Right atrium auricular region (tissue), 2 donors: ENCODE results near the gene SLC9A9. TPM values are rescaled to one million over a fixed set of nuclear protein-coding genes. Genes with fewer than 3 reads are reported as not detected.

Source experiments
- DNase-seq: peaks from one replicate; pipeline ENCODE4 v3.0.0-alpha.2; 2019; ENCODE audit warnings: low spot score
- H3K27ac ChIP-seq, 2 donors: fragments of 200-600 bp; sonication (generic); 1 replicate in 1 of 2; 2 replicates in 1 of 2; pipeline ENCODE4 v1.5.1; 2016 to 2019
- H3K27me3 ChIP-seq, 2 donors: fragments of 200-600 bp; sonication (generic); one replicate each; pipeline versions ENCODE4 v1.5.1 to v1.6.0; 2017 to 2019
- H3K36me3 ChIP-seq: fragments of 200-600 bp; sonication (generic); one replicate; pipeline ENCODE4 v1.5.1; 2016
- H3K4me1 ChIP-seq, 2 donors: fragments of 200-600 bp; sonication (generic); one replicate each; pipeline versions ENCODE4 v1.5.1 to v1.6.0; 2017 to 2019
- H3K4me3 ChIP-seq, 2 donors: fragments of 200-600 bp; sonication (generic); 1 replicate in 1 of 2; 2 replicates in 1 of 2; pipeline ENCODE4 v1.5.1; 2017 to 2019; ENCODE audit warnings: mild to moderate bottlenecking in 1 of 2, moderate library complexity in 1 of 2
- H3K9me3 ChIP-seq, 2 donors: fragments of 200-600 bp; sonication (generic); one replicate each; pipeline ENCODE4 v1.5.1; 2019
- total RNA-seq, 2 donors: library from RNA; depleted of rRNA; stranded (reverse); fragments of >200 nt; gene quantifications; one replicate each; pipeline ENCODE4 v1.1.0, GENCODE V29; 2016
- TF ChIP-seq, protein P1 (sequence below), 2 donors: fragments of 200-600 bp; sonication (generic); IDR thresholded peaks; one replicate each; pipeline ENCODE4 v1.5.1; 2019; ENCODE audit warnings: antibody characterized with exemption in 2 of 2

The SLC9A9 gene
- total RNA-seq, 2 donors from 2014 or later, result 3.1 to 4.2 TPM

DNA sequence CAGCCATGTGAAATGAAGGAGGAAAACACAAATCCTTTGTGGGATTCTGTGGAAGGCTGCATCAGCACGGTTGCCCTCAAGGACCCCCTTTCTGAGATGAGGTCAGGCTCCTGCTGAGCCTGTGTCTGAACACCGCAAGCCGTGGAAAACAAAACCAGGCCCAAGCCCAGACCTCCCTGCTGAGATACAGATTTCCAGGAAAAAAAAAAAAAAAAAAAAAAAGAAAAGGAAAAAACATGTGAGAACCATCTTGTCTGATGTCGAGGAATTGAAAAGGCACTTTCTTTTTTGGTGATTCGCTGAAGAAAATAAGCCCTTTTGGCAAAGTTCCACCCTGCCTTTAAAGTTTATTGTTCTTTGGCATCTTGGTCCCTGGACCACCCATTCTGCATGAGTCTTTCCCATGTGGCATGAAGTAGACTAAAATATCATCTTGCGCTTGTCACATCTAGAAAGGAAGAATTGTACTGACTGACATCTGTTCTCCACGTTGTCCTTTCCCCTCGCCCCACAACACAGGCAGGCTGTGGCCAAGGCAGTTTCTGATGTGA, 611.1 kb downstream of the SLC9A9 start:
- H3K27ac ChIP-seq, result no peak overlapping the region
- peaks cover 0 to 7% of the 10 kb centered on the region in 2 donors for H3K9me3 ChIP-seq
- no peaks in the 10 kb centered on the region for H3K4me1 ChIP-seq
- TF ChIP-seq, protein P1, sequence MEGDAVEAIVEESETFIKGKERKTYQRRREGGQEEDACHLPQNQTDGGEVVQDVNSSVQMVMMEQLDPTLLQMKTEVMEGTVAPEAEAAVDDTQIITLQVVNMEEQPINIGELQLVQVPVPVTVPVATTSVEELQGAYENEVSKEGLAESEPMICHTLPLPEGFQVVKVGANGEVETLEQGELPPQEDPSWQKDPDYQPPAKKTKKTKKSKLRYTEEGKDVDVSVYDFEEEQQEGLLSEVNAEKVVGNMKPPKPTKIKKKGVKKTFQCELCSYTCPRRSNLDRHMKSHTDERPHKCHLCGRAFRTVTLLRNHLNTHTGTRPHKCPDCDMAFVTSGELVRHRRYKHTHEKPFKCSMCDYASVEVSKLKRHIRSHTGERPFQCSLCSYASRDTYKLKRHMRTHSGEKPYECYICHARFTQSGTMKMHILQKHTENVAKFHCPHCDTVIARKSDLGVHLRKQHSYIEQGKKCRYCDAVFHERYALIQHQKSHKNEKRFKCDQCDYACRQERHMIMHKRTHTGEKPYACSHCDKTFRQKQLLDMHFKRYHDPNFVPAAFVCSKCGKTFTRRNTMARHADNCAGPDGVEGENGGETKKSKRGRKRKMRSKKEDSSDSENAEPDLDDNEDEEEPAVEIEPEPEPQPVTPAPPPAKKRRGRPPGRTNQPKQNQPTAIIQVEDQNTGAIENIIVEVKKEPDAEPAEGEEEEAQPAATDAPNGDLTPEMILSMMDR (IDR thresholded peaks at IDR 0.05), result no peak
- no peak overlapping the region for H3K4me3 ChIP-seq
- H3K27me3 ChIP-seq, result no peaks in the 10 kb centered on the region
- H3K36me3 ChIP-seq, result no peaks in the 10 kb centered on the region
- no peak for DNase-seq

DNA sequence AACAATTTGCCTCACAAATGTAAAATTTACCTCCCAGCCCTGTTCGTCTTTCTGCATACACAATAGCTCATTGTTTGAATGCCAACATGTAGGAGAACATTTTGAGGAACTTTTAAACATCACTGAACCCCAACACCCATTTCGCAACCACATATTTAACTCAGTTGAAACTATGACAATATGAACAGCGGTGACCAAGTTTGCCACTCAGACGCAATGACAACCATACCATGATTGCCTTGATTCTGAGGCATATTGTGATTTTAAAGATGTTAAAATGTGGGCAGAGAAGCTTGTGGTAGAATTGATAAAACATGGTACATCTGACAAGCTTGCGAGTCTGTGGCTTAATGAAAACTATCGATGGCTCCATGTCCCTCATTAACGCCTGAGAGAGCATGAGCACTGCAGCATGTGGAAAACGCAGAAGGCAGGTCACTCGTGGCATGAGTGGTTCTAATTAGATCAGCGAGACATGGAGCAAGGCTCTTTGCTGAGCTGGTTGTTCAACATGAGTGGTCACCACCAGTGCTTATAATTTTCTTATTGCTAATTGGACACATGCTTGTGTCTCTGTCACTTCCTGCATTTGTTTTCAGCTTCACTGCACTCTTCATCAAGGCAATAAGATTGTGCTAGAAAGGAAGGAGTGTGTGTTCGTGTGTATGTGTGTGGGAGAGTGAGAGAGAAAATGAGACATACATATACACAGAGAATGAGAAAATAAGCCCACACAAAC, 611.9 kb downstream of the SLC9A9 start:
- no peaks in the 10 kb centered on the region for H3K27me3 ChIP-seq
- H3K4me1 ChIP-seq, result no peaks in the 10 kb centered on the region
- peaks cover 0 to 7% of the 10 kb centered on the region in 2 donors for H3K9me3 ChIP-seq
- H3K27ac ChIP-seq, result no peak overlapping the region
- TF ChIP-seq, protein P1 (IDR thresholded peaks at IDR 0.05), result no peak
- DNase-seq, result no peak
- H3K4me3 ChIP-seq, result no peak overlapping the region
- H3K36me3 ChIP-seq, result no peaks in the 10 kb centered on the region

DNA sequence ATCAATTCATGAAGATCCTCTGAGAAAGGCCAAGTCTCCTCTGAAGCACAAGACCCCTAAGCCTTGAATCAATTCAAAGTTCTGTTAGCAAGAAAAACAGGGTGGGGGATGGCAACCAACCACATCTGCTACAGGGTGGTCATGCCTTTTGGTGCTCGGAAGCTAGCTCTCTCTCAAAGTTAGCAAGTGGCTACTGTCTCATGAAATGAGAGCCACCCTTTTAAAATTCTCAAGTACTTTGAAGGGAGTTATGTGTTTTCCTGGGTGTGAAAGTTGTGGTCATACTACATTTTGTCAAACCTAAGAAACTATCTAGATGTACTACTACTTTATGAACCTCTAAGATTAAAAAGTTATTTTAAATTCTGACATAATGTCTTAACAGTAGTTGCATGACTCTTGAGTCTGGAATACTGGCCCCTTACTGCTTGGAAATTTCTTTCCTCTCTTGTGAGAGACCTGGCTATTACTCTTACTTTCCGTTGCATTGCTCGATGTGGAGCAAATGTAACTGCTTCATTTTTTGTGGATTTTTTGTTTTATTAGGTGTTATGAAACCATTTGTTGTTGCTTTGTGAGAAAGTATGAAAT, 612.6 kb downstream of the SLC9A9 start:
- no peaks in the 10 kb centered on the region for H3K4me1 ChIP-seq
- DNase-seq, result no peak
- H3K9me3 ChIP-seq, result peaks cover 0 to 7% of the 10 kb centered on the region in 2 donors
- H3K4me3 ChIP-seq, result no peak overlapping the region
- no peaks in the 10 kb centered on the region for H3K36me3 ChIP-seq
- no peaks in the 10 kb centered on the region for H3K27me3 ChIP-seq
- TF ChIP-seq, protein P1 (IDR thresholded peaks at IDR 0.05), result no peak
- H3K27ac ChIP-seq, result no peak overlapping the region

DNA sequence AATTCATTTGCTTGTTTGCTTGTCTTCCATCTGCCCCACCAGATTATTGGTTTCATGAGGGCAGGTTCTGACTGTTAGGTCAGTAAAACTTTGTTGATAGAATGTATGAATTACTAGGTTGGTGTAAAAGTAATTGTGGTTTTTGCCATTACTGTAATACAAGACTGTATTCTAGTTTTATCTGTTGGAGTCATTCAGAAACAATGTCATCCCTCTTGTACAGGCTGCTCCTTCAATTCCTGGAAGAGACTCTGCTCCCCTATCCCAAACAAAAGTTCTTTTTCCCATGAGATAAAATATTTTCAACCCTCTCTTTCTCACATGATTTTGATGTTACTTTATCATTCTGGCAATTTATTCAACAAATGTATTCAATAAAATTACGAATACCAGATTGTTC, 613.7 kb downstream of the SLC9A9 start:
- TF ChIP-seq, protein P1 (IDR thresholded peaks at IDR 0.05), result no peak
- H3K9me3 ChIP-seq, result peaks cover 0 to 7% of the 10 kb centered on the region in 2 donors
- no peak overlapping the region for H3K27ac ChIP-seq
- no peak overlapping the region for H3K4me3 ChIP-seq
- no peaks in the 10 kb centered on the region for H3K4me1 ChIP-seq
- DNase-seq, result no peak
- H3K27me3 ChIP-seq, result no peaks in the 10 kb centered on the region
- no peaks in the 10 kb centered on the region for H3K36me3 ChIP-seq

DNA sequence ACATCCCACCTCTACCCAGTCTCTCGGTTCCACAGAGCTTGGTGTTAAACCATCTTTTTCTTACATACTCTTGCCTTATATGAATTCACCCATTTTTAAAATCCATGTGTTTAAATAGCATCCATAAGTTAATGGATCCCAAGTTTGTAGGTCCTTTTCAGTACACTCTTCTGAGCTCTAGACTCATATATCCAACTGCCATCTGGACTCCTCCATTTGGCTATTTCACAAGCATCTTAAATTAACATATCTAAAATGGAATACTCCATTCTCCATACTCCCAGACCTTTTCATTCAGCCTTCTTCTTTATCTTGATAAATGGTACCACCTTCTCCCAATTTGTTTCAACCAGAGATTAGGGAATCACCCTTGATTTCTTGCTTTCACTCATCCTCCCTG, 615.3 kb downstream of the SLC9A9 start:
- Histone ChIP-seq H3K4me3 (no peak overlapping the region), H3K4me1 (no peaks in the 10 kb centered on the region), H3K9me3 (peaks cover 0 to 7% of the 10 kb centered on the region in 2 donors), H3K27me3 (no peaks in the 10 kb centered on the region), H3K27ac (no peak overlapping the region), H3K36me3 (no peaks in the 10 kb centered on the region)
- DNase-seq, result no peak
- TF ChIP-seq, protein P1 (IDR thresholded peaks at IDR 0.05), result no peak
